MV-4-11 (cell line): ENCODE measurements around the gene PAK4.
A peak's percentile ranks its signal among the peaks of the same experiment; 100 is the strongest.
"Not testable (repeated sequence)": the region's sequence is repeated elsewhere in the genome, so short reads cannot be mapped to it uniquely, and the experiment has no call there.

Experiments used
- DNase-seq: peaks from one replicate; lab custom pipeline; 2025; lab: John Stamatoyannopoulos, UW

PAK4 gene

DNA sequence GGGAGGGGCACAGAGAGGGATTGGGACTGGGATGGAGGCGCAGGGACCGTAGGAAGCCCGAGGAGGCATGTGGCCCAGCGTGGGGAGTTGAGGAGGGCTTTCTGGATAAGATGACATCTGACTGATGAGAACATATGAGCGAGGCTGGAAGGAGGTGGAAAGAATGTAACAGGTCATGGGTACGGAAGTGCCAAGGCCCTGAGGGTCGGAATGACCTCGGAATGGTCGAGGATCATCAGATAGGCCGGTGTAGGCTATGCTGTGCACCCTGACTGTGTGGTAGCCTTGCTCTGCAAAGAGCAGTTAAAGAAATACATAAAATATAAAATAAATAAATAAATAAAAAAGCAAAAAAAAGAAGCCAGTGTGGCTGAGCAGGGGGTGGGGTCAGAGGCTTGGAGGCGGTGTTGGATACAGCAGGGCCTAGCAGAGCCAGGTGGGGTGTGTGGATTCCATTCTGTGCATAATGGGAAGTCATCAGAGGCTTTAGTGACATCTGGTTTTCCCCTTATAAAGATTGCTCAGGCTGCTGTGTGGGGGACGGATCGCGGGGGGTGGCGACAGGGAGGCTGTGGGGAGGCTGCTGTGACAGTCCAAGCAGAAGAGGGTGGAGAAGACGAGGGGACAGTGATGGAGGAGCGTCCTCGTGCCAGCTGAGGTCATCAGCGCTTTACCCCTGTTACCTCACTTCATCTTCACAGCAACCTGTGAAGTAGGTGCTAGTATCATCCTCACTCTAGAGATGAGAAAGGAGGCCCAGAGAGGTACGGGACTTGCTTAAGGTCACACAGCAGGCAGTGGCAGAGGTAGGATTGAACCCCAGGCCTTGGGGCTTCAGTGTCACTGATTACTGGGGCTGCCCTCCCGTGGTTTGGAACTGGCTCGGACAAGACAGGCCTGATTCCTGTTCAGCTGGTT, 5.0 kb downstream of the PAK4 start:
- DNase-seq: no peak

DNA sequence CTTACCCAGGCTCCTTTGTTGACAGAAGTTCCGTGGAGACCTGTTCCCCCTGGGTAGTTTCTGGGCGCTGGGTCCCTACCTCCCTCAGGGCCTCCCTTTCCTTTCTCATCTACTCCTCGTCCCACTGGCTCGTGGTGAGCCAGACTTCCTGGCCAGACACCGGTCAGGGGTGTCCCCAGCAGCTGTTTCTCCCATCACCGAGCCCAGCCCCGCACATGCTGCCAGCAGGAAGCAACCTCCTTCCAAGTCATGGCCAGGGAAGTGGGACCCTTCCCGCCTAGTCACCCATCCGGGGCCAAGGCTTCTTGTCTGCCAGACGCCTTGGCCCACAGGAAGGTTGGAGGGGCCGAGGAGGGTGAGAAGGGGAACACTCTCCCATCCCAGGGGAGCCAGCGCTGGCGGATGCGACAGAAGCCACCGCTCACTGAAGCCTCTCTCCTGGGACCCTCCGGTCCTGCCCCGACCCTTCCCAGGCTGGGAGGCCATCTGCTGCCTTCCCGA, 5.7 kb downstream of the PAK4 start:
- DNase-seq: no peak

DNA sequence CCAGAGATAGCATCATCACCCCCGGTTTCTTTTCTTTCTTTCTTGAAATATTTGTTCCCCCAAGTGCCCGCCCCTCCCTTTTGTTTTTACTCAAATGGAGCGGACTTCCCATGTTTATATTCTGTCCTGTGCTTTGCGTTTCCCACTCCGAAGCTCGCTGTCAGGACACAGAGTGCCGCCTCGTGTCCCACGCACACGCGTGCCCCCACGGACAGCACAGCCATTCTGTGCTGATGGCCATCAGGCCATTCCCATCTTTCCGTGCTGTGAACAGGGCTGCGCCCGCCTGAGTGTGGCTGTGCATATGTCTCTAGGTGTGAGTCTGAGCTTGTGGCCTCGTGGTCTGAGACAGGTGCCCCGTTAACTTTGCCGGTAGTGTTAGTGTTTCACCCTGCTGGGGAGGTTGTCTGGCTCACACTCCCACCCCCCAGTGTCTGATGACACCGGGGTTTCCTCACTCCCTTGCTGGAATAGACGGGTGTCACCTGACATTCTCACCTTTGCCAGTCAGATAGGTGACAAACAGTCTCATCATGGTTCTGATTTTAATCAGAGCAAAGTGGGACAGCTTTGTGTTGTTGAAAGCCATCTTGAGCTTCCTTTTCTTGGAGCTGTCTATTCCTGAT, 6.9 kb downstream of the PAK4 start:
- no peak for DNase-seq

DNA sequence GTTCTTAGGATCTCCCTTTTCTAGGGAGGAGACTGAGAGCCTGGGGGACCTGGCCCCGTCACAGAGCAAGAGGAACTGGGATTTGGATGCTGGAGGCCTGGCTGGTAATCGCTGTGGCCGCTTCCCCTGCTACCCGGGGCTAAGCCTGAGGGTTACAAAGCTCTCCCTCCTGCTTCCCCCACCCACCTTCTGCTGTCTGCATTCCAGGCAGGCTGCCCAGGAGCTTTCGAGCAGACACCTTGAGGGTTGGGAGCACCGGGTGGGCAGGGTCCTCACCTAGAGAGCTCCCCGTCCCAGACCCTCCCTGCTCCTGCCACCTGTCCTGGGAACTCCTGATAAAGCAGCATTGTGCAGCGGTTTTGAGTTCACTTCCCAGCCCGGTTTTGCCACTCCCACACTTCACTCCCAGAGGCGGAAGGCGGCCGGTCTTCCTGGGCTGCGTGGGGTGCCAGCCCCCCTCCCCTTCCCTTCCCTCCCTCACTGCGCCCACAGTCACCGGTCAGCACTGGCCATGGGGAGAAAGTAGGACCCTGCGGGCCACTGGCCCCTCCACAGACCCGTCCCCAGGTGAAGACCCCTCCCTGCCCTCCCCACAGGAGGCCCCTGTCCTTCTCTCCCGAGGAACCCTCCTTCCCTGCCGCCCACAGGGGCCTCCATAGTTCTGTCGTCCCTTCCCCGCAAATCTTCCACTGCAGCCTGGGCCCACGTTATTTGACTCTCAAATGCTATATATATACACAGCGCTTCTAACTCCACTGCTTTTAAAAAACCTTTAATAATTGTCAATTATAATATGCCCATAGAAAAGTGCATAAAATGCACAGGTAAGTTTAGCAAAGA, 8.1 kb downstream of the PAK4 start:
- DNase-seq: peak; percentile 49

DNA sequence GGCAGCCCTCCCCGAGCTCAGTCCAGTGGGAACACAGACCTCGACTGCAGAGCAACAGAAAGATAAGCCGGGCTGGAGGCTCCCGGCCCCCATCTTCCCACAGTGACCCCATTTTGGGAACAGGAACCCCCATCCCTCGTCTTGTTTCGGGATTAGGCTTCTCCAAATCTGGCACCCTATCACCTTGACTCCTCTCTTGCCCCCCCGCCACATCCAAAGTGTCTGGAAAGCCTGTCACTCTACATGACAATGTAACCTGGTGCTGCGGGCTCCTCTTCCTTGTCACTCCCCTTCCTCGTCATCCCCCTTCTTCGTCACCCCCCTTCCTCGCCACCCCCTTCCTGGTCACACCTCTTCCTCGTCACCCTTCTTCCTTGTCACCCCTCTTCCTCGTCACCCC, 10.1 kb downstream of the PAK4 start:
- DNase-seq: no peak

DNA sequence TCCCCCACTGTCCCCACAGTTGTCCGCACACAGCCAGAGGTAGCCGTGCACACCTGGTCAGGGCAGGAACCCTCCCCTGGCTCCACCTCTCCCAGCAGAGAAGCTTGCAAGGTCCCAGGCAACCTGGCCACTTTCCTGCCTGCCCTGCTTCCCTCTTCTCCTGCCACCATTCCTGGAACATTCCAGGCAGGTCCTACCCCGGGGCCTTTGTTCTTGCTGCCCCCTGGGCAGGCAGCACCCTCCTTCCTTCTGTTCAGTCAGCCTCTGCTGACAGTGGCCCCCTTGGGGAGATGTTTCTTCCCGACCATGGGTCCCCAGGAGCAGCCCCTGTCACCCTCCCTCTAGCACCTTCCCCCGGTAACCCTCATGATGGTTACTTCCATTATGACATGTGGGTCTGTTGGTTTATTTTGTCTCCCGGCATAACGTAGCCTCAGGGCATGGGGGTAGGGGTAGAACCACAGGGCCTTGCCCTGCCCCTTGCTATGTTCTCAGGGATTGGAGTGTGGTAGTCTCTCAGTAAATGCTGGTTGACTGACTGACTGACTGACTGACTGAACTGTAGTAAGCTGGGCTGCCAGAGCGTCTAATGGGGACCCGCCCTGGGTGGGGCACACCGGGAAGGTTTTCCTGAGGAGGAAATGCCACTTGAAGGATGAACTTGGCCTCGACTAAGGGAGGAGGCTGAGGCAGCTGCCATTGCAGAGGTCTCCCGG, 10.8 kb downstream of the PAK4 start:
- DNase-seq: no peak

DNA sequence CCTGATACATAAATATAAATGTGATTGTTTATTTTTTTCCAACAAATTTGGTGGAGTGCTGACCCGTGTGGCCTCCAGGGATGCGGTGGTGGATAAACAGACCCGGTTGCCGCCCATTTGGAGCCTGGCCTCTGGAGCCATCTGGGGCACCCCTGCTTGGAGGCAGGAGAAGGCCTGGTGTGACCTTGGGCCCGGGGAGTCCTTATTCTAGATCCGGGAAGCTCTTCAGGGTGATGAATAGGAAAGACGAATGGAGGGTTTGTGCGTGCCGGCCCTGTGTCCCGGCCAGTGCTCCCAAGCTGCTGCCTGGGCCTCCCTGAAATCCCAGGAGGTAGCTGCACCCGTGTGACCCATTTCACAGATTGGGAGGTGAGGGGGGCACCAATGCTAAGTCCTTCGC, 11.5 kb downstream of the PAK4 start:
- no peak for DNase-seq

DNA sequence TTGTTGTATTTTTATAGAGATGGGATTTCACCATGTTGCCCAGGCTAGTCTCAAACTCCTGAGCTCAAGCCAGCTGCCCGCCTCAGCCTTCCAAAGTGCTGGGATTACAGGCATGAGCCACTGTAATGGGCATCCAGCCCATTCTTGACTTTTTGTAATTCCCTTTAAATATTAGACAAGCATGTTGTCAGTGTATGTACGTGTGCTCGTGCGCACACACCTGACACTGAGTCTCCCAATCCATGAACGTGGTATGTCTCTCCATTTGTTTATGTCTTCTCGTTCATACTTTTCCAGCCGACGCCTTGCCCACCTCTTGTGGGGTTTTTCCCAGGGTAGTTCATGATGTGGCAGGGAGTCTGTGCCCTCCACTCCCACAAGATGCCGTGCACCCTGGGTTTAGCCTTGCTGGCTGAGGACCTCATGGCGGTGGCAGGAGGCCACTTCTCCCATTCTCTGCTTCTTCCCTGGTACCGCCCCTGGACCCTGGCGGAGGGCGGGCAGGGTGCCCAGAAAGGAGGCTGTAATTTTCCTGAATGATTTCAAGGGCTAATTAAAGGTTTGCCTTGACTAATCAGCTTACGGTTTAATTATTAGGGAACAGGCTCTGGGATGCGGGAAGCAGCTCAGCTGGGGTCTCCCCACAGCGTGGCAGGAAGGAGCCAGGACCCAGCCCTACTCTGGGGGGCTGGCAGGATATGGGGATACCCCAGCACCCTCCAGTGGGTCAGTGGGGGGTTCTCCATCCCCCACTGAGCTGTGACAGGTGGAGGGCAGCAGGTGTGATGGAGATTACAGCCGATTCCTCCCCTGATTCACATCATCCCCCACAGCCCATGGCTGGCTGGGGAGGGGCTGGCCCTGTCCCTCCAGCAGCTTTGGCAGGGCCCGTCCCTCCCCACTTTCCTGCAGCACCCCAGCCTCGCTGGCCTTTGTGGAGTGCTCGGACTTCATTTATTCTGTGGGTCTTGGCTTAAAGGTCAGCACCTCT, 12.9 kb downstream of the PAK4 start:
- no peak for DNase-seq

DNA sequence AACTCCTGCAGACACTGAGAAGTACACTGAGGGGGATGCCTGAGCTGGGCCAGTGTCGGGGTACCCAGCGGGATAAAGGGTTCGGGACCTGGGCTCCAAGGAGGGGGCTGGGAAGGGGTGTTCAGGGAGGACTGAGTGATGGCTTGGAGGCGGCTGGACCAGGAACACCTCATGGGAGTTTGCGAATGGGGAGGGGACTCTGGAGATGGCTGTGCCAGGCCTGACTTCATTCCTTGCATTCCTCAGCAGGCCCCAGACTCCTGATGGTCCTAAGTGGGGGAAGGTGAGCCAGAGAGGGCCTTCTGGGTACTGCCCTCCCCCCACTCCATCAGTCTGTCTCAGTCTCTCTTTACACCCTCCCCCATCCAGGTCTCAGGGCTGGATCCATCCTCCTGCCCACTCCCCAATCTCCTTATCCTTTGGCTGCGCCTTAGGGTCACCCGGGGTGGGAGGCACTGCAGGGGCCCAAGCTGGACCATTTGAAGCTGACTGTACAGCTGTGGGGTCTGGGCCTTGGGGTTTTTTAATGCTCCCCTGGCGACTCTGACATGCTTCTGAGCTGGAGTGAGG, 13.8 kb downstream of the PAK4 start:
- DNase-seq: no peak

DNA sequence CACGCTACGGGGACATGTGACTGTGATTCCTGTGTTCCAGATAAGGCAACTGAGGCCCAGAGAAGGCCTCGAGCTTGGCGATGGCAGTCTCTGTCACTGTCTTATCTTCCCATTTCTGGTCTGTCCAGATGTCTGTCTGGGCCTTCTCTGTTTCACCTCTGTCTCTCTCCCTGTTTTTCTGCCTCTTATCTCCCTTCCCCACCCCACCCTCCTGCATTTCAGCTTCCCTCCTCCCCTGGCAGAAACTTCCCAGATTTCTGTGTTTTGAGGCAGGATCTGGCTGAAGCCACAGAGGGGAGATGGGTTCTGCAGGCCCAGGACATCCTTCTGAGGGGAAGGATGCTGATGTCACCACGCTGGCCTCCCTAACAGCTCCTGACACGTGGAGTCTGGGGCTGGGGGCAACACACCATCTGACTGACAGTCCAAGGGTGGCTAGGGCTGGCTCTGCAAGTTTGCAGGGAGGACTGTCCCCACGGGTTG, 14.4 kb downstream of the PAK4 start:
- no peak for DNase-seq

DNA sequence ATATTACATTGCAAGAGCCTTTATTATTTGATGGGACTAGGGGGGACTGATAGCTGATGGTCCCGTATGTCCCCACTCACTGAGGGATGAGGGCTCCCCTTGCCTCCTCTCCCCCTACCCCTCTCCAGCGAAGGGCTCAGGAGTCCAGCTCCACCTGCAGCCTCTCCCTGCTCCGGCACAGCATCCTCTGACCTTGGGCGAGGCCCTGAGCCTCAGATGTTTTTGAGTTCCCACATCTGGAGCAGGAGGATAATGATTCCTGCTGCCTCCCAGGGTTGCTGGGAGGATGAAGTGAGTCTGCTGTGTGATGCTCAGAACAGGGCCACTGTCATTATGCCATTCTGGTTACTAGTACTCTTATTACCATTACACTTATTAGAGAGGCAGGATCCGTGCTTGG, 15.0 kb downstream of the PAK4 start:
- no peak for DNase-seq

DNA sequence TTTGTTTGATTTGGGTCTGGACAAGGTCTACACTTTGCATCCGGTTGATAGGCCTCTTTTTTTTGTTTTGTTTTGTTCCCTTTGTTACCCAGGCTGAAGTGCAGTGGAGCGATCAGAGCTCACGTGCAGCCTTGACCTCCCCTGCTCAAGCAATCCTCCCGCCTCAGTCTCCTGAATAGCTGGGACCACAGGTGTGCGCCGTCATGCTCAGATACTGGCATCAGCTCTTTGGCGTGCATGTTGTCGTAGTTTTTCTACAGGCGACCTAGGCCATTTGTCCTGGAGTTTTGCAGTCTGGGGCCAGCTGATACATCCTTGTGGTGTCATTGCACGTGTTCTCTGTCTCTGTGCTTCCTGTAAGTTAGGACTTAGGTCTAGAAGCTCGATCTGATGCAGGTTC, 16.3 kb downstream of the PAK4 start:
- DNase-seq: no peak

DNA sequence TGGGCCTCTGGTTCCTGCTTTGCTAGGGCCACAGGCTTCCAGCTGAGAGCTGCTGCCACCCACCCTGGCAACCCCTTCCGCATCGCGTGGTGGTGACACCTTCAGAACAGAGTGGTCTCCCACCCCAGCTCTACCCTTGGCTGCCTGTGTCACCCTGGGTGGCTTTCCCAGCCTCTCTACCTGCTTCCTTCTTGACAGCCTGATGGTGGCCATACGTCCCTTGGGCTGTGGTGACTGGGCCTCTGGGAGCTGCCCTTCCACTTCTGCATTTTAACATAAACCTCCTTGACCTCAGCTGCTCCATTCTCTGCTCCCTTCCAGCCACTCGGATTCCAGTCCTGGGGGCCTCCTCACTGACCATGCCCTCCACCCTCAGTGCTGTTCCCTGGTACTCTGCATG, 17.0 kb downstream of the PAK4 start:
- peak; percentile 82 for DNase-seq

DNA sequence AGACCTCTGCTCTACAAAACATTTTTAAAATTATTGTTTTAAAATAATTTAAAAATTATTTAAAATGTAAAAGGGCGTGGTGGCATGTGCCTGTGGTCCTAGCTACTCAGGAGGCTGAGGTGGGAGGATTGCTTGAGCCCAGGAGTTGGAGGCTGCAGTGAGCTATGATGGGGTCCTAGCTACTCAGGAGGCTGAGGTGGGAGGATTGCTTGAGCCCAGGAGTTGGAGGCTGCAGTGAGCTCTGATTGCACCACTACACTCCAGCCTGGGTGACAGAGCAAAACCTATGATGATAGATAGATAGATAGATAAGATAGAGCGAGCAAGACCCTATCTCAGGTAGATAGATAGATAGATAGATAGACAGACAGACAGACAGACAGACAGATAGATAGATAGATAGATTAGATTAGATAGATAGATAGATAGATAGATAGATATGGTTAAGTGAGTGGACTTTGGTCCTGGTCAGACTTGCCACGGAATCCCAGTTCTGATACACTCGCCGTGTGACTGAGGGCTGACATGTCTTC, 18.2 kb downstream of the PAK4 start:
- not testable (repeated sequence) for DNase-seq

DNA sequence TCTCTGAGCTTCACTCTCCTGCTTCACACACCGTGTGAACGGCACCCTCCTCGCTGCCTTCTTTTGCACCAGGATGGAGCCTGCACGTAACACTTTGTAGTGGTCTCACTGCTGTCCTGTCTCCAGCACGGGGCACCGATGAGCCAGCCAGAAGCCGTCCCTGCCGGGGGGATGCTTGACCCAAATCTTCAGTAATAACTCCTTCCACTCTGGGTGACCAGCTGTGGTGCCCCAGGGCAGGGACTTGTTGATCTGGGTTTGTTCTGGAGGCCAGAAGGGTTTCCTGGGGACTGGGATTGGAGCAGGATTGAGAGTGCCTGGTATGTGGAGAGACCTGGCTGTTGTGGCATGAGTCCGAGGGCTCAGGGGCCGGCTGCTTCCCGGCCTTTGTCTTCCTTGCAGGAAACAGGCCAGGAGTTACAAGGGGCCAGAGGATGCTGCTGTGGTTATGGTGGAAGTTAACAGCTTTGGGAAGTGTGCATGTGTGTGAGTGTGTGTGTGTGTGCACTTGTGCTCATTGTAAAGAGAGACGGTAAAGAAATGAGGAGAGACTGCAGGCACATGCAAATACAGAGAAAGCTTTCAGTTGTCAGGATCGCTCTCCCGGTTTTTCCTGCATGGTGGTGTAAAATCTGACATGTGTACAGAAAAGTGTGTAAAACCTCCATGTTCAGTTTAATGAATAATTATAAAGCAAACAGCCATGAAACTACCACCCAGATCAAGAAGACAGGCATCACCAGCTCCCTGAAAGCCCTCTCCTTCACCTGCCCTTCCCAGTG, 18.9 kb downstream of the PAK4 start:
- peak; percentile 24 for DNase-seq

DNA sequence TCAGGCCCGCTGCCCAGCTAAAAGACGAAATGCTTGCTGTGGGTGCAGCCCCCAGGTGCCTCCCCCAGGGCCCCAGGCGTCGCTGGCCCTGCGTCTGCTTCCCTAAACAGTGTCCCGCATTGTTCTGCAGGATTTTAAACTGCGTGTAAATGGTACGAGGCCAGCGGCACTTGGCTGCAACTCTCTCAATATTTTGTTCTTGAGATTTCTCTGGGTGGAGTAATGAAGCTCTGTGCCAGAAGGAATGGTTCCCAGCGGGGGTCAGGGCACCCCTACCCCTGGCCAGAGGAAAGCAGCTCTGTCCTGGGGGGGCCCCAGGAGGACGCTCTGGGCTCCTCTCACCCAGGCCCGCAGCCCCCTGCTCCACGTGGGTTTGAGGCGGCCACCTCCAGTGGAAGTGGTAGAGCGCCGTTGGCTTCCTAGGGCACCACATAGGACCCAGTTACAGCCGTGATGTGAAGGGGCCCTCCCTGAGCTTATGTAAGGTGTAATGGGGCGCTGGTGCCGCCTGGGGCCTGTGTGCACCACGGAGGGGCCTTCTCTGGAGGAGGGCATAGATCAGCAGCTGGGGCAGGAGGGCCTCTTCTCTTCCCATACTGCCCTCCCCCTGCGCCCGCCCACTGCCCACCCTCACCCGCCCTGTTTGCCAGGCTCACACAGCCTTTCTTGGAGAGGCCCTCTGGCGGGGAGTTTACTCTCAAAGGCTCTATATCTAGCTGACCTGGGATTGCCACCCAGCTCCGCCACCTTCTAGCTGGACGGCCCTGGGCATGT, 19.8 kb downstream of the PAK4 start:
- no peak for DNase-seq

DNA sequence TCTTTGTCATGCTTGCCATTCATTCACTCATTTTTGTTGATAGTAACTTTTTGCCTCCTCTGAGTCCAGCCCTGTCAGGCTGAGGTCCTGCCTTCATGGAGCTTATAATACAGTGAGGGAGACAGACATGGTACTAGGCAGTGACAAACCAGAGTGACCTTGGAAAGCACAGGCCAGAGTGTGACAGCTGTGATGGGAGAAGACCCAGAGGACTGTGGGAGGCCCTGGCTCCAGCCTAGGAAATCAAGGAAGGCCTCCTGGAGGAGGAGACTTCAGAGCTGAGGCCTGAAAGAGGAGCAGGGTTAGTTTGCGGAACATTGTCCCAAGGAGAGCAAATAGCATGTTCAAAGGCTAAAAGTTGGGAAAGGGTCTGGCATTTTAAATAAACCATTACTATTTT, 20.5 kb downstream of the PAK4 start:
- no peak for DNase-seq
